ENCODE measurements around the gene SLC19A1. TPM values are rescaled to one million over a fixed set of nuclear protein-coding genes. Genes with fewer than 3 reads are reported as not detected.

SLC19A1 gene
- total RNA-seq, 1 donor from 2014 or later: 6.5 TPM

GRCh38 chr21:45535341-45536081 is 6.7 kb downstream of the SLC19A1 start:
- Mint-ChIP-seq H3K4me1 (ENCODE audit: low read depth) (peaks cover 5% of the 10 kb centered on the region), H3K27ac (ENCODE audit: unreplicated experiment) (no peak overlapping the region), H3K4me3 (ENCODE audit: unreplicated experiment) (no peak overlapping the region), H3K36me3 (ENCODE audit: low read depth) (peaks cover 1% of the 10 kb centered on the region), H3K9me3 (ENCODE audit: low read depth) (no peaks in the 10 kb centered on the region), H3K27me3 (ENCODE audit: low read depth) (no peaks in the 10 kb centered on the region)
- TF ChIP-seq CTCF (IDR thresholded peaks at IDR 0.05): no peak
- DNase-seq (ENCODE audit: low spot score): peak; percentile 72

GRCh38 chr21:45534636-45535331 is 7.5 kb downstream of the SLC19A1 start:
- Mint-ChIP-seq H3K9me3 (ENCODE audit: low read depth) (no peaks in the 10 kb centered on the region), H3K4me1 (ENCODE audit: low read depth) (peaks cover 5% of the 10 kb centered on the region), H3K36me3 (ENCODE audit: low read depth) (peaks cover 1% of the 10 kb centered on the region), H3K27me3 (ENCODE audit: low read depth) (no peaks in the 10 kb centered on the region), H3K27ac (ENCODE audit: unreplicated experiment) (no peak overlapping the region), H3K4me3 (ENCODE audit: unreplicated experiment) (no peak overlapping the region)
- TF ChIP-seq CTCF (IDR thresholded peaks at IDR 0.05): no peak
- peak; percentile 96 for DNase-seq (ENCODE audit: low spot score)

GRCh38 chr21:45533846-45534635 is 8.2 kb downstream of the SLC19A1 start:
- peak; percentile 84 for DNase-seq (ENCODE audit: low spot score)
- H3K4me3 Mint-ChIP-seq (ENCODE audit: unreplicated experiment): no peak overlapping the region
- no peaks in the 10 kb centered on the region for H3K27me3 Mint-ChIP-seq (ENCODE audit: low read depth)
- peaks cover 5% of the 10 kb centered on the region for H3K4me1 Mint-ChIP-seq (ENCODE audit: low read depth)
- TF ChIP-seq CTCF (IDR thresholded peaks at IDR 0.05): no peak
- no peaks in the 10 kb centered on the region for H3K9me3 Mint-ChIP-seq (ENCODE audit: low read depth)
- peaks cover 1% of the 10 kb centered on the region for H3K36me3 Mint-ChIP-seq (ENCODE audit: low read depth)
- H3K27ac Mint-ChIP-seq (ENCODE audit: unreplicated experiment): no peak overlapping the region

- no peak for TF ChIP-seq CTCF (IDR thresholded peaks at IDR 0.05)
- peaks cover 5% of the 10 kb centered on the region for H3K4me1 Mint-ChIP-seq (ENCODE audit: low read depth)
- peaks cover 1% of the 10 kb centered on the region for H3K36me3 Mint-ChIP-seq (ENCODE audit: low read depth)
- H3K27ac Mint-ChIP-seq (ENCODE audit: unreplicated experiment): no peak overlapping the region
- H3K27me3 Mint-ChIP-seq (ENCODE audit: low read depth): no peaks in the 10 kb centered on the region
- no peaks in the 10 kb centered on the region for H3K9me3 Mint-ChIP-seq (ENCODE audit: low read depth)
- DNase-seq (ENCODE audit: low spot score): peak; percentile 78
- H3K4me3 Mint-ChIP-seq (ENCODE audit: unreplicated experiment): no peak overlapping the region
Measured at GRCh38 chr21:45533361-45533845, 8.8 kb downstream of the SLC19A1 start.

GRCh38 chr21:45532826-45533360 is 9.3 kb downstream of the SLC19A1 start:
- Mint-ChIP-seq H3K27ac (ENCODE audit: unreplicated experiment) (no peak overlapping the region), H3K4me1 (ENCODE audit: low read depth) (peaks cover 5% of the 10 kb centered on the region), H3K9me3 (ENCODE audit: low read depth) (no peaks in the 10 kb centered on the region), H3K36me3 (ENCODE audit: low read depth) (peaks cover 1% of the 10 kb centered on the region), H3K27me3 (ENCODE audit: low read depth) (no peaks in the 10 kb centered on the region), H3K4me3 (ENCODE audit: unreplicated experiment) (no peak overlapping the region)
- no peak for TF ChIP-seq CTCF (IDR thresholded peaks at IDR 0.05)
- peak; percentile 61 for DNase-seq (ENCODE audit: low spot score)
